ENCODE data around the gene CCDC157. TPM values are rescaled to one million over a fixed set of nuclear protein-coding genes. Genes with fewer than 3 reads are reported as not detected.

Gene CCDC157
- total RNA-seq, 1 donor from 2014 or later, result 5.4 TPM

DNA sequence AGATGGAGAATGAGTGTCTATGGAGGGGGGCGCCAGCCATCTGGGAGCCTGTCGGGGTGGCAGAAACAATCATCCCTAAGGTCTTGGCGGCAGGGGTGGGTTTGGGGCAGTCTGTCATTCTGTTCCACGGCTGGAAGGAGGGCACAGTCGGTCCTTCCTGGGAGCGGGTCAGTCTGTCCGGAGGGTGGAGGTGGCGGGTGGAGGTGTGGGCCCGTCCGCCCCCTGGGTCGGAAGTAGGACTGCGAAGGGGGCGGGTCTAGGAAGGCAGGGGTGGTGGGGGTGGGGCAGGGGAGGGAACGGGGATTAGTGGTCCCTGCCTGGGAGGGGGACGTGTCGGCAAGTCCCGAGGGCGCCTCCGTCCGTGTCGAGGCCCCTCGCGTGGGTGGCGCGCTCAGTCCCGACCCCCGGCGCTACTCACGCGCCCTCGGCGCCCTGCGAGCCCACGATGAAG, 30.5 kb upstream of the CCDC157 start:
- DNase-seq, result no peak

- peak; percentile 95 for DNase-seq
These were observed 30.0 kb upstream of the CCDC157 start, which contains the start of gene TBC1D10A for GRCh38 chr22:30326706-30327362. Gene TBC1D10A, minus strand, starts transcription at chr22:30326941. Its CDS starts 60 bp downstream, at chr22:30326881.

- no peak for DNase-seq
These were observed 28.9 kb upstream of the CCDC157 start for GRCh38 chr22:30327864-30328345.

GRCh38 chr22:30328466-30329049, 28.2 kb upstream of the CCDC157 start:
- no peak for DNase-seq

GRCh38 chr22:30332551-30332950, 24.3 kb upstream of the CCDC157 start:
- no peak for DNase-seq

GRCh38 chr22:30332994-30333706, 23.7 kb upstream of the CCDC157 start:
- DNase-seq, result no peak

- no peak for DNase-seq
These were observed 23.1 kb upstream of the CCDC157 start for GRCh38 chr22:30333707-30334087.

GRCh38 chr22:30334646-30335045, 22.2 kb upstream of the CCDC157 start:
- DNase-seq, result no peak

GRCh38 chr22:30335236-30335635, 21.6 kb upstream of the CCDC157 start:
- DNase-seq, result no peak

GRCh38 chr22:30336752-30337460, 19.9 kb upstream of the CCDC157 start:
- no peak for DNase-seq

DNA sequence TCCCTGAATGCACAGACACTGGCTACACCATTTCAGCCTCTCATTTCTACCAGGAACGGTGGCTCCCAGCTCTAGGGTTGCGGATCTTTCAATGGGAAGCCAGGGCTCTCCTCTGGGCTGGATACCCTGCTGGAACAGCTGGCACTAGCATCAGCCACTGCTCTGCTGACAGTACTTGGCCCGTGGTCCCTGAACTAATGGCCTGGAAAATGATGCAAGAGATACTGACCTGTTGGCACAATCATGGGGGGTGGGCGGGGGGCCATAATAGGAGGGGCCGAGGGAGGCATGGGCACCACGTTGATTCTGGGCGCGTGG, 19.4 kb upstream of the CCDC157 start:
- DNase-seq, result no peak

DNA sequence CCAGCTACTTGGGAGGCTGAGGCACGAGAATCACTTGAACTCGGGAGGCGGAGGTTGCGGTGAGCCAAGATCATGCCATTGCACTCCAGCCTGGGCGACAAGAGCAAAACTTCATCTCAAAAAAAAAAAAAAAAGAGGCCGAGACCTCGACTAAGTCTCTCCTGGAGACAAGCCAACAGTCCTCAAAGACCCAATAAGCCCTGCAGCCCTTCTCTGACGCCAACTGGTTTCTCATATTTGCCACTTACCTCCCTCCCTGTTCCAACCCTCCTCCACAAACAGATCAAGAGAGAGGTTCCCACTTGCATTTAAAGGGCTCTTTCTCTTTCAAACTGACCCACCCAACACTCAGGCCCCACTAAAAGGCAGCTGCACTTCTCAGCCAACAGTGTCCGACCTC, 18.5 kb upstream of the CCDC157 start:
- peak; percentile 70 for DNase-seq

DNA sequence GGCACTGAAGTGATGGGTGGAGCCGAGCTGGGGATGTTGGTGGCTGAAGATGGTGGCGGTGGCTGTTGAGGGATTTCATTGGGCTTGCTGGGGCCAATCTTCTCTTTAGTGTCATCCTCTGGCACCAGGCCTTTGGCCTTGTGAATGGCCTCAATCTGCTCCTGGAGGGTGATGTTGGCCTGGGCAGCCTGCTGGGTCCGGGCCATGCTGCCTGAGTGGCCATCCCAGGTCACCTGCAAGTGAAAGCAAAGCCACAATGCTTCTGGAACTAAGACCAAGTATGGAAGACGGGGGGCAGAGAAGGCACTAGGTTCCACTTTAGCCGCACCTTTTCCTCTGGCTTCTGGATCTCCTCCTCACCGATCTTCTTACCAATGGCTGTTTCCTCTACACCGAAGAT, 18.0 kb upstream of the CCDC157 start:
- no peak for DNase-seq

- peak; percentile 93 for DNase-seq
These were observed 15.7 kb upstream of the CCDC157 start for GRCh38 chr22:30340911-30341685.

GRCh38 chr22:30344447-30345200, 12.2 kb upstream of the CCDC157 start:
- no peak for DNase-seq

DNA sequence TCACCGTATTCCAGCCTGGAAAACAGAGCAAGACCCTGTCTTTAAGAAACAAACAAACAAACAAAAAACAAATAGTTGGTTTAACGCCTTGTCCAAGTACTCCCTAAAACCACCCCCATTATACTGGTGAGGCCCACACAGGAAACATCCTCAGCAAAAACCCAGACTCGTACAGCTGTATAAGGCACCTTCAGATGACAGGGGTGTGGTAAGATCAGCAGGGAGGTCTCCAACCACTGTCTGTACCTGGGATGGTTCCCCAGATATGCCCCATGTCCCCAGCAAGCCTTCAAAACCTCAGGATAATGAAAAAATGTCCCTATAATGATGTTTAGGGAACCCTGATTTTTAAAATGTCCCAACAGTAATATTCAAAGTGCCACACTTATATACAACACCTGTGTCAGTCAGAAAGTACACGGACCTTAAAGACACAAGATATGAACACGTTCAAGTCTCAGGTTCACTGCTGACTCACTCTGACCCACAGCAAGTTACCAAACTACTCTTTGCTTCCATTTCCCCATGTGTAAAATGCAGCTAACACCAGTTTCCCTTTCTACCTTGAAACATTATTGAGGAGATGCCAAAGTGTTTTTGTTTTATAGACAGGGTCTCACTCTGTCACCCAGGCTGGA, 9.4 kb upstream of the CCDC157 start:
- DNase-seq, result no peak

DNA sequence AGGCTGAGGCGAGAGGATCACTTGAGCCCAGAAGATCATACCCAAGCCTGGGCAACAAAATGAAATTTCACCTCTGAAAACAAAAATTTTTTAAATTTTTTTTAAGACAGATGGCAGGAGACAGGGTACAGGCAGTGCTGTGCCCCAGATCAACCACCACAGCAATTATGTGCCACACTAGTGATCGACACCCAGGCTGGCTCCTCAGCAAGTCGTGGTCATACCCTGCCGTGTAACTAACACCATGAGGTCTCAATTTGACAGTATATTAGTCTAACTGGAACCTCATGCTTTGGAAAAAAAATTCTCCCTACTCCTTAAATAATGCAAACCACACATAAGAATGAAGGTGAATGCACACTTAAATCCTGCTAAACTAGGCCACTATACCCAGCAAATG, 8.4 kb upstream of the CCDC157 start:
- no peak for DNase-seq

GRCh38 chr22:30348809-30349208, 8.0 kb upstream of the CCDC157 start:
- DNase-seq, result peak; percentile 48

- no peak for DNase-seq
These were observed 5.6 kb upstream of the CCDC157 start for GRCh38 chr22:30351226-30351625.

GRCh38 chr22:30354644-30355043, 2.2 kb upstream of the CCDC157 start:
- DNase-seq, result no peak

- no peak for DNase-seq
These were observed 396 bp downstream of the CCDC157 start for GRCh38 chr22:30357236-30357570.
